GM21381 (cell line): ENCODE data around the gene HNRNPU.

Experiments used
- ATAC-seq: cut with Tn5 transposase; IDR thresholded peaks from one replicate; pipeline ENCODE4 v1.9.1; 2021; ENCODE audit warnings: mild to moderate bottlenecking, moderate library complexity; ENCODE audit not compliant: unreplicated experiment

Gene HNRNPU

GRCh38 chr1:244807138-244807537, 57.2 kb downstream of the HNRNPU start:
- no peak for ATAC-seq

GRCh38 chr1:244804841-244805240, 59.5 kb downstream of the HNRNPU start:
- ATAC-seq = no peak

GRCh38 chr1:244802556-244803239, 61.6 kb downstream of the HNRNPU start:
- no peak for ATAC-seq

GRCh38 chr1:244802041-244802440, 62.3 kb downstream of the HNRNPU start:
- ATAC-seq = no peak

GRCh38 chr1:244801246-244801645, 63.1 kb downstream of the HNRNPU start:
- peak; percentile 82 for ATAC-seq

GRCh38 chr1:244800821-244801220, 63.5 kb downstream of the HNRNPU start:
- ATAC-seq = no peak
